Measurements from ENCODE around the gene CNTNAP2. TPM values are rescaled to one million over a fixed set of nuclear protein-coding genes. Genes with fewer than 3 reads are reported as not detected.

The CNTNAP2 gene
- total RNA-seq, 2 experiments from 2014 or later = 0.28 TPM; not detected in 1

GRCh38 chr7:147578196-147578595 is 1461.6 kb downstream of the CNTNAP2 start:
- no peaks in the 10 kb centered on the region for H3K79me2 ChIP-seq (ENCODE audit: insufficient read depth, low read depth, low read length)
- no peaks in the 10 kb centered on the region for H3K9me2 ChIP-seq (ENCODE audit: insufficient read depth, low read length)
- CTCF ChIA-PET (ENCODE audit: unreplicated experiment) = no interaction called here
- POLR2A ChIA-PET = interaction anchor here (1.1 kb wide), 1 partner anchor 10 kb away, joined by 4 read pairs; no protein-coding TSS in a partner anchor
- TF ChIP-seq CTCF (conservative IDR thresholded peaks at IDR 0.05; ENCODE audit: low read length) (no peak), EZH2phosphoT487 (IDR thresholded peaks at IDR 0.05; ENCODE audit: borderline replicate concordance, low read depth, low read length) (no peak)
- no TSS peak for BruUV-seq (replicated peaks)
- no peaks in the 10 kb centered on the region for H3K36me3 ChIP-seq (ENCODE audit: insufficient read depth, low read length)
- H3K4me2 ChIP-seq (ENCODE audit: low read length) = no peak overlapping the region
- no peaks in the 10 kb centered on the region for H4K20me1 ChIP-seq (ENCODE audit: insufficient read depth, low read length)
- H2AFZ ChIP-seq (ENCODE audit: low read length) = no peak overlapping the region
- no peaks in the 10 kb centered on the region for H3K4me1 ChIP-seq (ENCODE audit: insufficient read depth, low read length, poor library complexity, severe bottlenecking)
- no peak overlapping the region for H3K4me3 ChIP-seq (ENCODE audit: low read depth, low read length, poor library complexity, severe bottlenecking)
- DNase-seq (ENCODE audit: low spot score) = no peak
- H3K9me3 ChIP-seq (ENCODE audit: low read length) = no peaks in the 10 kb centered on the region
- intact Hi-C loops (cut with micrococcal nuclease; ENCODE audit: unreplicated experiment) = no loop called here
- no peak overlapping the region for H3K27ac ChIP-seq (ENCODE audit: low read depth, low read length, poor library complexity, severe bottlenecking)

- Histone ChIP-seq H4K20me1 (ENCODE audit: insufficient read depth, low read length) (no peaks in the 10 kb centered on the region), H3K9me2 (ENCODE audit: insufficient read depth, low read length) (no peaks in the 10 kb centered on the region), H3K36me3 (ENCODE audit: insufficient read depth, low read length) (no peaks in the 10 kb centered on the region), H3K4me3 (ENCODE audit: low read depth, low read length, poor library complexity, severe bottlenecking) (no peak overlapping the region), H3K27ac (ENCODE audit: low read depth, low read length, poor library complexity, severe bottlenecking) (no peak overlapping the region), H3K4me1 (ENCODE audit: insufficient read depth, low read length, poor library complexity, severe bottlenecking) (no peaks in the 10 kb centered on the region), H2AFZ (ENCODE audit: low read length) (no peak overlapping the region), H3K79me2 (ENCODE audit: insufficient read depth, low read depth, low read length) (no peaks in the 10 kb centered on the region), H3K4me2 (ENCODE audit: low read length) (no peak overlapping the region), H3K9me3 (ENCODE audit: low read length) (no peaks in the 10 kb centered on the region)
- no TSS peak for BruUV-seq (replicated peaks)
- TF ChIP-seq CTCF (conservative IDR thresholded peaks at IDR 0.05; ENCODE audit: low read length) = no peak
- TF ChIP-seq EZH2phosphoT487 (IDR thresholded peaks at IDR 0.05; ENCODE audit: borderline replicate concordance, low read depth, low read length) = no peak
- ChIA-PET POLR2A (interaction anchor here (0.5 to 1.1 kb wide), 2 partner anchors 11 to 63 kb away, joined by 3 to 4 read pairs; no protein-coding TSS in a partner anchor), CTCF (ENCODE audit: unreplicated experiment) (no interaction called here)
- intact Hi-C loops (cut with micrococcal nuclease; ENCODE audit: unreplicated experiment) = no loop called here
- DNase-seq (ENCODE audit: low spot score) = no peak
Observed at GRCh38 chr7:147579148-147579547, 1462.5 kb downstream of the CNTNAP2 start.

- no peaks in the 10 kb centered on the region for H4K20me1 ChIP-seq (ENCODE audit: insufficient read depth, low read length)
- no TSS peak for BruUV-seq (replicated peaks)
- intact Hi-C loops (cut with micrococcal nuclease; ENCODE audit: unreplicated experiment) = no loop called here
- no peaks in the 10 kb centered on the region for H3K79me2 ChIP-seq (ENCODE audit: insufficient read depth, low read depth, low read length)
- no peaks in the 10 kb centered on the region for H3K9me2 ChIP-seq (ENCODE audit: insufficient read depth, low read length)
- H3K4me2 ChIP-seq (ENCODE audit: low read length) = no peak overlapping the region
- no peaks in the 10 kb centered on the region for H3K9me3 ChIP-seq (ENCODE audit: low read length)
- H3K36me3 ChIP-seq (ENCODE audit: insufficient read depth, low read length) = no peaks in the 10 kb centered on the region
- ChIA-PET CTCF (ENCODE audit: unreplicated experiment) (no interaction called here), POLR2A (no interaction called here)
- TF ChIP-seq EZH2phosphoT487 (IDR thresholded peaks at IDR 0.05; ENCODE audit: borderline replicate concordance, low read depth, low read length) (no peak), CTCF (conservative IDR thresholded peaks at IDR 0.05; ENCODE audit: low read length) (no peak)
- no peaks in the 10 kb centered on the region for H3K4me1 ChIP-seq (ENCODE audit: insufficient read depth, low read length, poor library complexity, severe bottlenecking)
- H2AFZ ChIP-seq (ENCODE audit: low read length) = no peak overlapping the region
- H3K4me3 ChIP-seq (ENCODE audit: low read depth, low read length, poor library complexity, severe bottlenecking) = no peak overlapping the region
- no peak for DNase-seq (ENCODE audit: low spot score)
- no peak overlapping the region for H3K27ac ChIP-seq (ENCODE audit: low read depth, low read length, poor library complexity, severe bottlenecking)
Observed at GRCh38 chr7:147584771-147585193, 1468.2 kb downstream of the CNTNAP2 start.
